Hepatocyte (in vitro differentiated cells): ENCODE measurements around the gene MPND. TPM values are rescaled to one million over a fixed set of nuclear protein-coding genes. Genes with fewer than 3 reads are reported as not detected.
A peak's percentile ranks its signal among the peaks of the same experiment; 100 is the strongest.

ENCODE experiments used
- DNase-seq: peaks from one replicate; pipeline ENCODE4 v3.0.0-alpha.2; 2016; ENCODE audit warnings: low spot score
- H2AFZ ChIP-seq: fragments of 200-600 bp; sonication (generic); 2 replicates; pipeline ENCODE4 v1.6.0; 2016; ENCODE audit warnings: antibody characterized with exemption, mild to moderate bottlenecking
- H3K27ac ChIP-seq: fragments of 200-600 bp; sonication (generic); 2 replicates; pipeline ENCODE4 v1.5.1; 2016; ENCODE audit warnings: mild to moderate bottlenecking
- H3K27me3 ChIP-seq: fragments of 200-600 bp; sonication (generic); 2 replicates; pipeline ENCODE4 v1.6.1; 2016
- H3K36me3 ChIP-seq: fragments of 200-600 bp; sonication (generic); replicated peaks from 2 replicates; pipeline ENCODE4 v1.5.1; 2016; ENCODE audit warnings: low read depth; ENCODE audit not compliant: insufficient read depth
- H3K4me1 ChIP-seq: fragments of 200-600 bp; sonication (generic); 2 replicates; pipeline ENCODE4 v1.5.1; 2016; ENCODE audit warnings: mild to moderate bottlenecking, moderate library complexity; ENCODE audit not compliant: insufficient read depth
- H3K4me2 ChIP-seq: fragments of 200-600 bp; sonication (generic); 2 replicates; pipeline ENCODE4 v1.6.0; 2016
- H3K4me3 ChIP-seq: fragments of 200-600 bp; sonication (generic); 2 replicates; pipeline ENCODE4 v1.5.1; 2016; ENCODE audit warnings: mild to moderate bottlenecking
- H3K79me2 ChIP-seq: fragments of 200-600 bp; sonication (generic); 2 replicates; pipeline ENCODE4 v1.6.0; 2017; ENCODE audit warnings: mild to moderate bottlenecking
- H3K9me2 ChIP-seq: fragments of 200-600 bp; sonication (generic); replicated peaks from 2 replicates; pipeline ENCODE4 v1.6.0; 2017; ENCODE audit warnings: mild to moderate bottlenecking; ENCODE audit not compliant: insufficient read depth
- H3K9me3 ChIP-seq: fragments of 200-600 bp; sonication (generic); 2 replicates; pipeline ENCODE4 v1.5.1; 2016; ENCODE audit warnings: low read depth, mild to moderate bottlenecking
- H4K20me1 ChIP-seq: fragments of 200-600 bp; sonication (generic); 2 replicates; pipeline ENCODE4 v1.6.0; 2016; ENCODE audit warnings: mild to moderate bottlenecking; ENCODE audit not compliant: insufficient read depth, poor library complexity, severe bottlenecking
- CTCF ChIP-seq: fragments of 200-600 bp; sonication (generic); IDR thresholded peaks from 2 replicates; pipeline ENCODE4 v1.5.1; 2016; ENCODE audit warnings: antibody characterized with exemption, mild to moderate bottlenecking; ENCODE audit not compliant: poor library complexity
- EZH2 ChIP-seq: fragments of 200-600 bp; sonication (generic); IDR thresholded peaks from 2 replicates; pipeline ENCODE4 v1.6.1; 2016; ENCODE audit warnings: antibody characterized with exemption, mild to moderate bottlenecking, borderline replicate concordance
- EZH2phosphoT487 ChIP-seq: fragments of 200-600 bp; sonication (generic); IDR thresholded peaks from one replicate; pipeline ENCODE4 v1.6.1; 2018; ENCODE audit warnings: antibody characterized with exemption, mild to moderate bottlenecking, low read depth, moderate library complexity; ENCODE audit not compliant: unreplicated experiment, severe bottlenecking
- whole genome bisulfite sequencing: methylation state at CpG from one replicate; pipeline ENCODE4 v1.1.6; 2016; ENCODE audit warnings: low lambda C conversion rate; ENCODE audit errors: missing lambda C conversion rate; 5-methylcytosine and 5-hydroxymethylcytosine counted together
- polyA plus RNA-seq: library from polyadenylated mRNA; unstranded; fragments of >200 nt; fragmentation: Nextera tagmentation; extraction: Ambion mirVana; gene quantifications from 2 replicates; pipeline ENCODE4 v1.2.1, GENCODE V29; 2016
- total RNA-seq: library from RNA; depleted of rRNA; stranded (reverse); fragments of >200 nt; gene quantifications from 2 replicates; pipeline ENCODE4 v1.2.3, GENCODE V29; 2014

MPND gene
- total and polyA plus RNA-seq, 2 experiments from 2014 or later, result 16.6 to 21.9 TPM

GRCh38 chr19:4400135-4400936, 57.0 kb downstream of the MPND start, which contains the start of gene SH3GL1:
Gene SH3GL1 (minus strand): TSS chr19:4400547. CDS start chr19:4400368, 179 bp downstream.
- peak; percentile 99 for TF ChIP-seq CTCF
- TF ChIP-seq EZH2, result no peak
- Histone ChIP-seq H2AFZ (peak within 1 kb of the TSS; percentile 35), H3K9me3 (no peaks in the 10 kb centered on the region), H3K9me2 (no peaks in the 10 kb centered on the region), H3K4me1 (peaks cover 10% of the 10 kb centered on the region), H3K36me3 (no peaks in the 10 kb centered on the region), H3K79me2 (peaks cover 79% of the 10 kb centered on the region), H3K4me2 (peak within 1 kb of the TSS; percentile 98), H3K4me3 (peak within 1 kb of the TSS; percentile 94), H3K27me3 (no peaks in the 10 kb centered on the region), H3K27ac (peak within 1 kb of the TSS; percentile 99), H4K20me1 (peaks cover 33% of the 10 kb centered on the region)
- 1% methylated on average over 38 of the region's 90 CpGs for WGBS
- DNase-seq, result peak; percentile 96

- H3K4me2 ChIP-seq, result peak overlapping the region; percentile 74
- peak overlapping the region; percentile 9 for H3K4me3 ChIP-seq
- 15% methylated on average over 8 of the region's 8 CpGs for WGBS
- DNase-seq, result no peak
- H3K27me3 ChIP-seq, result no peaks in the 10 kb centered on the region
- H3K4me1 ChIP-seq, result peaks cover 10% of the 10 kb centered on the region
- H3K36me3 ChIP-seq, result no peaks in the 10 kb centered on the region
- TF ChIP-seq EZH2phosphoT487 (no peak), EZH2 (no peak), CTCF (no peak)
- peak overlapping the region; percentile 89 for H3K27ac ChIP-seq
- H2AFZ ChIP-seq, result peak overlapping the region; percentile 19
- peaks cover 22% of the 10 kb centered on the region for H4K20me1 ChIP-seq
- no peaks in the 10 kb centered on the region for H3K9me2 ChIP-seq
- no peaks in the 10 kb centered on the region for H3K9me3 ChIP-seq
- peaks cover 78% of the 10 kb centered on the region for H3K79me2 ChIP-seq
These were observed 58.4 kb downstream of the MPND start for GRCh38 chr19:4401769-4402170.

GRCh38 chr19:4402171-4403004, 59.0 kb downstream of the MPND start, which contains the start of gene CHAF1A:
Gene CHAF1A (plus strand): TSS chr19:4402640. CDS start chr19:4402763, 123 bp downstream.
- peak within 1 kb of the TSS; percentile 76 for H2AFZ ChIP-seq
- H3K9me3 ChIP-seq, result no peaks in the 10 kb centered on the region
- peaks cover 10% of the 10 kb centered on the region for H3K4me1 ChIP-seq
- peak; percentile 100 for DNase-seq
- under 1% methylated on average over 73 of the region's 84 CpGs for WGBS
- peak within 1 kb of the TSS; percentile 94 for H3K4me2 ChIP-seq
- H3K79me2 ChIP-seq, result peaks cover 76% of the 10 kb centered on the region
- H3K9me2 ChIP-seq, result no peaks in the 10 kb centered on the region
- H3K27me3 ChIP-seq, result no peaks in the 10 kb centered on the region
- H3K4me3 ChIP-seq, result peak within 1 kb of the TSS; percentile 39
- H3K36me3 ChIP-seq, result no peaks in the 10 kb centered on the region
- peak within 1 kb of the TSS; percentile 89 for H3K27ac ChIP-seq
- peaks cover 17% of the 10 kb centered on the region for H4K20me1 ChIP-seq
- no peak for TF ChIP-seq EZH2phosphoT487
